ENCODE measurements around the gene RHEX.

RHEX gene

GRCh38 chr1:206116873-206117150 lies 63.8 kb downstream of the RHEX start:
- DNase-seq (ENCODE audit: low spot score), result no peak

DNA sequence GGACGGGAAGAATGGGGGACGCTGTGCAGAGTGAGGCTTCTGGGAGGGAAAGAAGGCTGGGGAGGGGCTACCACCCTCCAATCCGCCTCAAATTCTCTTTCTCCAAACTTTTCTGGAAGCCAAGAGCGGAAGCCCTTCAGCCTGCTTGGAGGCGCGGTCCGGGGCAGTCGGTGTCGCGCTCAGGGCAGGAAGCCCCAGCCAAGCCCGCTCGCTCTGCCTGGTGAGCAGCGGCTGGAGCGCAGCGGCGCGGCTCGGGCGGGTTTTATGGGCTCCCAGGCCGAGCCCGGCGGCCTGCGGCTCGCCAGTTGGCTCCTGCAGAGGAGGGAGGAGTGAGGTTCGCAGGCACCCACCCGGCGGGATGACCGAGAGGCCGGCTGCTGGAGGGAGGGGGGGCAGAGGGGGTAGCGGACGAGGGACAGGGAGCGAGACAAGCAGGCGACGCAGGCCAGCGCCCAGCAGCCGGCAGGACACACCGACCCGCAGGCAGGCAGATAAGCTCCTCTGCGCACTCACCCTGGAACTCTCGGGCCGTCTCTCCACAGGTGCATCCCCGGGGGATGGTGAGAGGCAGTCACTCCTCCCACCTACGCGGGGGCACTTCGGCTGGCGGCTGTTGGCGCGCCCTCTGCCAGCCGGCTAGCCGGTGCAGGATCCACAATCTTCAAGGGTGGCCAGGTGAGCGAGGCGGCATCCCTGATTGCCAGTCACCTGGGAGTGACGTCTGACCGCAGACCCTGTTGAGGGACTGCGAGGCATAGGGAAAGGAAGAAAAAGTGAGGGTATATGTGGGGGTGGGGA lies 64.4 kb downstream of the RHEX start, which contains the start of gene AVPR1B:
Gene AVPR1B (minus strand): TSS at position 238 of the 798 bp plus-strand sequence. CDS start 498 bp downstream, outside the sequence.
- no peak for DNase-seq (ENCODE audit: low spot score)

DNA sequence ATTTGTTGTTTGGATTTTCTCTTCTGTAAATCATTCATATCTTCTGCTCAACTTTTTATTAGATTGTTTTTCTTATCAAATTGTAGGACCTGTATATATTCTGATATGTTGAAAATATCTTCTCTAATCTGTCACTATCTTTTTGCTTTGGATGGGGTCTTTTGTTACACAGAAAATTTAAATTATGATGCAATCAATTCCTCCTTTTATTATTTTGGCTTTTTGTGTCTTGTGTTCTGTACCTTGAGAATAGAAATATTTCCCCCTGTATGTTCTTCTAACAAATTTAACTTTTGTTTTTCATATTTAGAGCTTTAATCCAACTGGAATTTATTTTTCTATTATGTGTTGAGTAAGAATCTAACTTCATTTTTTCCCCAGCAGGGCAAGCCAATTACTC lies 67.4 kb downstream of the RHEX start:
- no peak for DNase-seq (ENCODE audit: low spot score)

GRCh38 chr1:206121269-206121668 lies 68.3 kb downstream of the RHEX start:
- DNase-seq (ENCODE audit: low spot score), result no peak

GRCh38 chr1:206122686-206123085 lies 69.7 kb downstream of the RHEX start:
- no peak for DNase-seq (ENCODE audit: low spot score)

DNA sequence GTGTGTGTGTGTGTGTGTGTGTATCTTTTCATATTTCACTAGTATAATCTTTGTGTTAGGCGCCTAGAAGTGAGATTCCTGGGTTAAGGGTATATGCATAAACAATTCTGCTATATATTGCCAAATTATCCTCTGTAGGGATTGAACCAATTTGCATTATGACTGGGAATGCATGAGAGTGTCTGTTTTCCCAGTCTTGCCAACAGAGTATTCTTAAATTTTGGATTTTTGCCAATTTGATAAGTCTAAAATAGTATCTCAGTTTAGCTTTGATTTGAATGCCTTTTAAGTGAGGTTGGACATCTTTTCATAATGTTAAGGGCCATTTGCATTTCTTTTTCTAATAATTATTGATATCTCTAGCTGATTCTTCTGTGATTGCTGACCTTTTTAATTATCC lies 72.4 kb downstream of the RHEX start:
- DNase-seq (ENCODE audit: low spot score), result no peak

DNA sequence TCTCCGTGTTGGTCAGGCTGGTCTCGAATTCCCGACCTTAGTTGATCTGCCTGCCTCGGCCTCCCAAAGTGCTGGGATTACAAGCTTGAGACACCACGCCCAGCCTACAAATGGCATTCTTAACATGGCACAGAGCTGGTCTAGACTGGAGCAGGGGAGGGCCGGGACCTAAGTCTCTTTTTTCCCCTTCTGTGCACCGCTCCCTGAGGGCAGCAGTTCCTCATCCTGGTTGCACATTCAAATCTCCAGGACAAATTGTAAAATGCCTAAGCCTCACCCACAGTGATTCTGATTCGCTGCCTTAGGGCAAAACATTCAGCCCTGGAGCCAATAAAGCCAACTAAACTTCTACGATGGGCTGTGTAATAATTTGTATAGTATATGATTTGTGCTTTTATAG lies 74.4 kb downstream of the RHEX start:
- no peak for DNase-seq (ENCODE audit: low spot score)

- no peak for DNase-seq (ENCODE audit: low spot score)
These were observed 75.2 kb downstream of the RHEX start for GRCh38 chr1:206128196-206128595.

- no peak for DNase-seq (ENCODE audit: low spot score)
These were observed 78.1 kb downstream of the RHEX start for GRCh38 chr1:206131037-206131436.

- no peak for DNase-seq (ENCODE audit: low spot score)
These were observed 80.9 kb downstream of the RHEX start for GRCh38 chr1:206133751-206134415.

GRCh38 chr1:206135248-206135647 lies 82.3 kb downstream of the RHEX start:
- no peak for DNase-seq (ENCODE audit: low spot score)

- no peak for DNase-seq (ENCODE audit: low spot score)
These were observed 83.3 kb downstream of the RHEX start for GRCh38 chr1:206136241-206136640.

DNA sequence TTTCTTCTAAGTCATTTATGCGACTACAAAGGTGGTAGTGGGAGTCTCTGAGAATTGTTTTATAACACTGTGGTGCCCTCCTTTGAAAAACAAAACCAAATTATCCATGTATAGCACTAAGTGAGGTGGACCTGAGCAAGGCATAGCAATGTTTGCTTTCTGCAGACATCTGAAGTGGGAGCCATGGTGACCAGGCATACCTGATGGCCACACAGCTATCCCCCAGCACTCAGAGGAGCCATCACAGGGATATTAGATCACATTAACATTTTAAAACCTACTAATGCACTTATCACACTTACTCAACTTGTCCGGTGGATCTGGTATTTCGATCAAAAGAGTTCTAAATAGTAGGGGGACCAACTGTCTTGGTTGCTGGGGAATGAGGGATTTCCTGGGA lies 89.0 kb downstream of the RHEX start:
- DNase-seq (ENCODE audit: low spot score), result no peak

DNA sequence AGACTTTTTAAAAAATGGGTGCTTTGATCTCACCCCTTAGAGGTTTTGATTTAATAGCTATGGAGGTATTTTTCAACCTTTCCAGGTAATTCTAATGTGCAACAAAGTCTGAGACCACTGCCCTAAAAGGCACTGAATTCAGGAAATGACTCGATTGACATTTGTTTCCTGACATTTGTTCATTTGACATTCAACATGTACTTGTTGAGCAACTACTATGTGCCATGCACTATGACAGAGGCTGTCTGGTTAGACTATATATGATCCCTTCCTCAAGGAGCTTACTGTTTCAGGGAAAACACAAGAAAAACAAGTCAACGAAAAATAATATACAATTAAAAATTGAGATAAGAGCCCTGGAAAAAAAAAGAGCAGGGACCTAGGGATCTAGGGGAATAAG lies 89.8 kb downstream of the RHEX start:
- DNase-seq (ENCODE audit: low spot score), result no peak

DNA sequence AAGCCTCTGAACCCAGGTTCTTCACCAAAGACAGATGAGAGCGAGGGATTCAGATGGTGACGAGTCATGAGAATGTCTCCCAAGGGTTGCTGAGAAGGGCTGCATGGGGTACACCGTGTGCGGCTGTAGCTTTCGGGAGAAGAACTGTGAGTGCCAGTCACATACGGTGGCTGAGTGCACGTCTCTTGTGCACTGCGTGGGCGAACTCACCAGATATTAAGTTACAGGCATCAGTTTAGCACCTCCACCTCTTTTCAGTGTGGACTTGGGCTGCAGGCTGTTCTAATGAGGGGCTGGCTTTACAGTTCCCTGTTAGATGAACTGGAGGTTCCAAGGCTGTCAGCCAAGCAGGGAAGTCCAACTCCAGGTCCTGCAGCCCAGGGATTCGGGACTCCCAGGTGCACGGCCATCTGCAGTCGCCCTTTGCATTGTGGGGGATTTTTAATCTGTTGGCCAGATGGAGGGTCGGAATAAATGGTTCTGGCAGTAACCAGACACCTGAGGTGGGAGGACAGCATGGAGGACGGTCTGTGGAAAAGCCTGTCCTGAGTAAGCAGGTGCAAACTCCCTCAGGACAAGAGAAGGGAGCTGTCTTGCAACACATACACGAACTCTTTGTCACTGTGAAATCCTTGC lies 90.7 kb downstream of the RHEX start:
- no peak for DNase-seq (ENCODE audit: low spot score)

DNA sequence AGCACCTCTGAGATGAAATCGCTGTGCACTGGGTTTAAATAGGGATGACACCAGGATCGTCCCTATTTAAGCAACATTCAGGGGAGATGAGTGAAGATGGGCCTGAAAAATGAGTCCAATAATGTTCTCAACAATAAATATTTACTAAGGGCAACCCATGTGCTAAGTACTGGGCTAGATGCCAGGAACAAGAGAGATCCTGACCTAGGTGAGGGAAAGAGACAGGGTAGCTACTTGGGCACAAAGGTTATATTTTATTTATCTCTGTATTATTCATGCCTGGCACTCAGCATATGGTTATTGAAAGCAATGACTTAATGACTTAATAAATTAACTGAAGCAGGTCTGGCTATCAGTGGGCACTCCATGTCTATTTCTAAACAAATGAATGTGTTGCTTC lies 91.6 kb downstream of the RHEX start:
- DNase-seq (ENCODE audit: low spot score), result no peak

- DNase-seq (ENCODE audit: low spot score), result no peak
These were observed 92.9 kb downstream of the RHEX start for GRCh38 chr1:206145771-206146290.
